Endodermal cell (in vitro differentiated cells): ENCODE measurements around the gene ADSL. TPM values are rescaled to one million over a fixed set of nuclear protein-coding genes. Genes with fewer than 3 reads are reported as not detected.

Experiments used
- DNase-seq: peaks from one replicate; pipeline ENCODE4 v3.0.0-alpha.2; 2017
- H3K27ac ChIP-seq: 2 replicates; pipeline ENCODE4 v1.5.1; 2013; ENCODE audit warnings: mild to moderate bottlenecking, low read depth, low read length, moderate library complexity
- H3K27me3 ChIP-seq: 2 replicates; pipeline ENCODE4 v1.6.1; 2013; ENCODE audit warnings: mild to moderate bottlenecking, low read length, moderate library complexity; ENCODE audit not compliant: insufficient read depth, control insufficient read depth, poor library complexity, severe bottlenecking
- H3K36me3 ChIP-seq: 2 replicates; pipeline ENCODE4 v1.7.0; 2013; ENCODE audit warnings: mild to moderate bottlenecking, low read length, moderate library complexity; ENCODE audit not compliant: control insufficient read depth, insufficient read depth
- H3K4me1 ChIP-seq: one replicate; pipeline ENCODE4 v1.7.0; 2013; ENCODE audit warnings: low read length; ENCODE audit not compliant: control insufficient read depth, insufficient read depth
- H3K4me3 ChIP-seq: 2 replicates; pipeline ENCODE4 v1.5.1; 2013; ENCODE audit warnings: mild to moderate bottlenecking, low read length, moderate library complexity
- H3K9ac ChIP-seq: 2 replicates; pipeline ENCODE4 v1.6.1; 2013; ENCODE audit warnings: mild to moderate bottlenecking, low read length, moderate library complexity; ENCODE audit not compliant: poor library complexity, severe bottlenecking; ENCODE audit errors: extremely low read depth
- H3K9me3 ChIP-seq: 2 replicates; pipeline ENCODE4 v1.6.1; 2013; ENCODE audit warnings: mild to moderate bottlenecking, low read length, moderate library complexity; ENCODE audit not compliant: control insufficient read depth
- H3K27ac Mint-ChIP-seq: 2 replicates; pipeline ENCODE4 v1.8.0; 2020; ENCODE audit warnings: mixed read lengths
- H3K27me3 Mint-ChIP-seq: 2 replicates; pipeline ENCODE4 v1.8.0; 2021; ENCODE audit warnings: mild to moderate bottlenecking, mixed read lengths; ENCODE audit not compliant: insufficient read depth
- H3K36me3 Mint-ChIP-seq: 2 replicates; pipeline ENCODE4 v1.8.0; 2020; ENCODE audit warnings: low read depth, mixed read lengths
- H3K4me1 Mint-ChIP-seq: 2 replicates; pipeline ENCODE4 v1.8.0; 2020; ENCODE audit warnings: mixed read lengths
- H3K4me3 Mint-ChIP-seq: 2 replicates; pipeline ENCODE4 v1.8.0; 2020; ENCODE audit warnings: mild to moderate bottlenecking, moderate library complexity, mixed read lengths
- H3K9me3 Mint-ChIP-seq: 2 replicates; pipeline ENCODE4 v1.8.0; 2020; ENCODE audit warnings: mild to moderate bottlenecking, mixed read lengths
- CTCF ChIP-seq: fragments of 200-600 bp; sonication (generic); conservative IDR thresholded peaks from 2 replicates; pipeline ENCODE4 v1.5.0; 2021; ENCODE audit warnings: antibody characterized with exemption, mild to moderate bottlenecking
- WGBS, 2 experiments: methylation state at CpG; one replicate each; pipeline versions ENCODE4 v1.1.5 to v1.1.7; 2013; ENCODE audit warnings: missing lambda C conversion rate in 2 of 2, mixed read lengths in 1 of 2; ENCODE audit not compliant: insufficient coverage in 1 of 2, insufficient read length in 1 of 2; 5-methylcytosine and 5-hydroxymethylcytosine counted together
- total RNA-seq, 2 donors: library from RNA; stranded (reverse); fragmentation: NEBNext Ultra II Directional in 1 of 2; extraction: Animal tissue kit (Norgen Biotek cat#: 25700) in 1 of 2; gene quantifications; 2 replicates in 1 of 2; 3 replicates in 1 of 2; pipeline ENCODE4 v1.2.1, GENCODE V29; 2021

ADSL gene
- total RNA-seq, 2 donors from 2014 or later: 107 to 118 TPM

DNA sequence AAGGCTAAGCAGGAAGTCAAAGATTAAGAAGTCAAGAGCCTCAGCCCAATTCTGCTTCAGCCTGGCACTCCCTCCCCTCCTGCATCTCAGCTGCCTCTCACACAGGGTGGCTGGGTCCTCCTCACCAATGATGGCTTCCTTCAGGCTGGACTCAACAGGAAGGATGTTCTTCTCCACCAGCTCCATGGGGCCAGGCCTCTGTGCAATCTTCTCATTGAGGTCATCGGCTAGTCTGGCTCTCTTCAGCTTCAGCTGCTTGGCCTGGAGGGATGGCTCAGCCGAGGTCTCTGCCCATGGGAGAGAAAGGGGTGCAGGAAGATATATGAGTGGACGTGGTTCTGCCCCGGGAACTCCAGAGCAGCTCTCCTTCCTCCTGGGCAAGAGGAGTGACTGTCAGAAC lies 83.2 kb downstream of the ADSL start:
- Histone ChIP-seq H3K27ac (no peak overlapping the region), H3K9me3 (no peaks in the 10 kb centered on the region), H3K4me1 (peaks cover 5% of the 10 kb centered on the region), H3K9ac (no peak overlapping the region), H3K4me3 (no peak overlapping the region), H3K27me3 (no peaks in the 10 kb centered on the region), H3K36me3 (peaks cover 42% of the 10 kb centered on the region)
- Mint-ChIP-seq H3K36me3 (peaks cover 41% of the 10 kb centered on the region), H3K27ac (no peak overlapping the region), H3K4me3 (no peak overlapping the region), H3K9me3 (no peaks in the 10 kb centered on the region), H3K4me1 (peaks cover 12% of the 10 kb centered on the region), H3K27me3 (no peaks in the 10 kb centered on the region)
- TF ChIP-seq CTCF: no peak
- WGBS, 2 experiments: 97 to 100% methylated on average over 2 to 4 of the region's 4 CpGs
- DNase-seq: no peak

DNA sequence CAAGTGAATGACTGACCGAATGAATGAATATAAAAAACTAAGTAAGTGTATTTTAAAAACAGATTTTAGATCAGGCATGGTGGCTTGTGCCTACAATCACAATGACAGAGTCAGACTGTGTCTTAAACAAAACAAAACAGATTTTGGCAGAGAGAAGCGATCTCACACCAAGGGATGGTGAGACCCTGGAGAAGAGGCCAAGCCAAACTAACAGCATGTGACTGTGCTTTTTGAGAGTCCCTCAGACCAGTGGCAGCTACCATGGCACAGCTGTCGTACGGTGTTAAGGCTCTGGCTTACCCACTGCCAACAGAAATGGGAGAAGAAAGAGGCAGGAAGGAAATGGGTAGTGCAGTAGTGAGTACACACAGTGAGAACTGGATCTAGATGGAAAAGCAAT lies 84.7 kb downstream of the ADSL start:
- Histone ChIP-seq H3K36me3 (peaks cover 43% of the 10 kb centered on the region), H3K4me1 (peaks cover 5% of the 10 kb centered on the region), H3K9ac (no peak overlapping the region), H3K4me3 (no peak overlapping the region), H3K27ac (no peak overlapping the region), H3K27me3 (no peaks in the 10 kb centered on the region), H3K9me3 (no peaks in the 10 kb centered on the region)
- Mint-ChIP-seq H3K9me3 (no peaks in the 10 kb centered on the region), H3K36me3 (peaks cover 42% of the 10 kb centered on the region), H3K27me3 (no peaks in the 10 kb centered on the region), H3K27ac (no peak overlapping the region), H3K4me3 (no peak overlapping the region), H3K4me1 (peaks cover 12% of the 10 kb centered on the region)
- no peak for DNase-seq
- WGBS, 2 experiments: 96 to 100% methylated on average over 2 to 4 of the region's 4 CpGs
- no peak for TF ChIP-seq CTCF

- no peaks in the 10 kb centered on the region for H3K9me3 Mint-ChIP-seq
- no peak for TF ChIP-seq CTCF
- 97 to 100% methylated on average over 1 to 5 of the region's 5 CpGs for WGBS, 2 experiments
- H3K36me3 ChIP-seq: peaks cover 43% of the 10 kb centered on the region
- no peak overlapping the region for H3K4me3 ChIP-seq
- no peak overlapping the region for H3K9ac ChIP-seq
- H3K27ac Mint-ChIP-seq: no peak overlapping the region
- no peak overlapping the region for H3K27ac ChIP-seq
- peaks cover 18% of the 10 kb centered on the region for H3K4me1 Mint-ChIP-seq
- no peaks in the 10 kb centered on the region for H3K9me3 ChIP-seq
- H3K4me3 Mint-ChIP-seq: no peak overlapping the region
- H3K27me3 ChIP-seq: no peaks in the 10 kb centered on the region
- H3K27me3 Mint-ChIP-seq: no peaks in the 10 kb centered on the region
- DNase-seq: no peak
- peaks cover 35% of the 10 kb centered on the region for H3K36me3 Mint-ChIP-seq
- peaks cover 5% of the 10 kb centered on the region for H3K4me1 ChIP-seq
These were observed 85.9 kb downstream of the ADSL start for GRCh38 chr22:40432157-40432556.
